GM12878 (cell line): ENCODE data around the gene FGGY. TPM values are rescaled to one million over a fixed set of nuclear protein-coding genes. Genes with fewer than 3 reads are reported as not detected.

Source experiments
- ATAC-seq: fragments of 200-7000 bp; cut with Tn5 transposase; 3 replicates; pipeline ENCODE4 v1.9.1; 2020; ENCODE audit warnings: mild to moderate bottlenecking, moderate library complexity
- BruUV-seq: library from RNA; stranded (reverse); fragments of 400-500 nt; replicated peaks from 2 replicates; lab custom pipeline; 2021; lab: Mats Ljungman, UMichigan
- CTCF ChIA-PET: fragments of 300-600 bp; sonication (Branson Sonifier 250); formaldehyde crosslinking; extraction: SDS; loops from one replicate; lab custom pipeline; 2021; ENCODE audit warnings: inconsistent platforms; lab: Yijun Ruan, JAX
- POLR2A ChIA-PET: fragments of 350-600 bp; formaldehyde crosslinking; extraction: SDS; loops from one replicate; lab custom pipeline; 2021; ENCODE audit warnings: inconsistent platforms; lab: Charles Lee
- RAD21 ChIA-PET: fragments of 300-600 bp; sonication (Branson Sonifier 250); formaldehyde crosslinking; loops from one replicate; lab custom pipeline; 2023; ENCODE audit warnings: antibody characterized with exemption; ENCODE audit not compliant: unreplicated experiment; lab: Charles Lee
- SMC1A ChIA-PET: fragments of 300-600 bp; sonication (Branson Sonifier 250); formaldehyde crosslinking; loops from one replicate; lab custom pipeline; 2023; ENCODE audit not compliant: unreplicated experiment, uncharacterized antibody; lab: Charles Lee
- DNase-seq: peaks from one replicate; pipeline ENCODE4 v3.0.0-alpha.2; 2011; ENCODE audit warnings: low read depth, low spot score
- FAIRE-seq: peaks from 3 replicates; lab custom pipeline; 2011; peaks lifted over from hg19 to GRCh38; lab: Jason Lieb, UNC
- H2AFZ ChIP-seq: 2 replicates; pipeline ENCODE4 v1.6.0; 2011; ENCODE audit warnings: low read depth, low read length, control low read depth; ENCODE audit not compliant: control insufficient read depth
- H3K27ac ChIP-seq: 2 replicates; pipeline ENCODE4 v1.5.1; 2011; ENCODE audit warnings: control low read depth; ENCODE audit not compliant: control insufficient read depth, insufficient read depth
- H3K27me3 ChIP-seq, 2 experiments: replicated peaks in 1 of 2; 2 replicates each; pipeline versions ENCODE4 v1.6.0 to v1.6.1; 2011; ENCODE audit warnings: low read length in 1 of 2; ENCODE audit not compliant: control insufficient read depth in 2 of 2, insufficient read depth in 2 of 2
- H3K36me3 ChIP-seq, 2 experiments: 2 replicates each; pipeline ENCODE4 v1.5.1; 2011; ENCODE audit warnings: low read length in 1 of 2; ENCODE audit not compliant: control insufficient read depth in 2 of 2, insufficient read depth in 2 of 2
- H3K4me1 ChIP-seq: 2 replicates; pipeline ENCODE4 v1.6.1; 2011; ENCODE audit warnings: mild to moderate bottlenecking, low read length, moderate library complexity, mixed read lengths; ENCODE audit not compliant: control insufficient read depth, insufficient read depth
- H3K4me2 ChIP-seq: 2 replicates; pipeline ENCODE4 v1.6.0; 2011; ENCODE audit warnings: control low read depth; ENCODE audit not compliant: control insufficient read depth, insufficient read depth
- H3K4me3 ChIP-seq: fragments of 200-600 bp; sonication (generic); 2 replicates; pipeline ENCODE4 v1.5.1; 2016
- H3K79me2 ChIP-seq: 2 replicates; pipeline ENCODE4 v1.6.0; 2011; ENCODE audit warnings: low read length; ENCODE audit not compliant: control insufficient read depth, insufficient read depth
- H3K9ac ChIP-seq: 2 replicates; pipeline ENCODE4 v1.8.0; 2011; ENCODE audit warnings: low read length, control low read depth, mixed read lengths; ENCODE audit not compliant: control insufficient read depth, insufficient read depth
- H3K9me3 ChIP-seq: replicated peaks from 3 replicates; pipeline ENCODE4 v1.5.1; 2011; ENCODE audit warnings: mild to moderate bottlenecking, low read length; ENCODE audit not compliant: control insufficient read depth, insufficient read depth
- H4K20me1 ChIP-seq: 2 replicates; pipeline ENCODE4 v1.6.0; 2011; ENCODE audit not compliant: control insufficient read depth, insufficient read depth
- ATF2 ChIP-seq: IDR thresholded peaks from 2 replicates; pipeline ENCODE4 v1.6.1; 2012; ENCODE audit warnings: low read length, inconsistent platforms
- BRCA1 ChIP-seq: IDR thresholded peaks from 2 replicates; pipeline ENCODE4 v1.6.1; 2011; ENCODE audit warnings: low read depth, low read length, improper control_type of control experiment
- ELK1 ChIP-seq: IDR thresholded peaks from 2 replicates; pipeline ENCODE4 v1.6.1; 2012; ENCODE audit warnings: low read depth, low read length, improper control_type of control experiment
- FOXK2 ChIP-seq: fragments of 450-650 bp; IDR thresholded peaks from 2 replicates; pipeline ENCODE4 v1.6.1; 2017; ENCODE audit warnings: mild to moderate bottlenecking, moderate library complexity
- HDGF ChIP-seq: fragments of 450-650 bp; IDR thresholded peaks from 2 replicates; pipeline ENCODE4 v1.6.1; 2016; ENCODE audit warnings: antibody characterized with exemption
- KAT2A ChIP-seq: conservative IDR thresholded peaks from 2 replicates; pipeline ENCODE4 v1.6.1; 2011; ENCODE audit warnings: low read depth, low read length; ENCODE audit not compliant: control insufficient read depth
- SMAD1 ChIP-seq: fragments of 450-650 bp; IDR thresholded peaks from 2 replicates; pipeline ENCODE4 v1.6.1; 2018; ENCODE audit warnings: mild to moderate bottlenecking, low read depth; ENCODE audit not compliant: partially characterized antibody
- TAF1 ChIP-seq: IDR thresholded peaks from 2 replicates; pipeline ENCODE4 v1.6.1; 2011; ENCODE audit warnings: mild to moderate bottlenecking, low read depth, low read length, borderline replicate concordance
- ZNF24 ChIP-seq: fragments of 450-650 bp; IDR thresholded peaks from 2 replicates; pipeline ENCODE4 v1.6.1; 2017; ENCODE audit warnings: antibody characterized with exemption, mild to moderate bottlenecking
- WGBS: methylation state at CpG from one replicate; pipeline ENCODE4 v1.1.6; 2016; ENCODE audit warnings: low lambda C conversion rate; ENCODE audit not compliant: insufficient replicate concordance, insufficient coverage; ENCODE audit errors: missing lambda C conversion rate; 5-methylcytosine and 5-hydroxymethylcytosine counted together
- in situ Hi-C: fragments of 300-500 bp; cut with MboI; formaldehyde crosslinking; loops from 9 replicates; pipeline ENCODE4 v1.14.3; 2018; ENCODE audit warnings: mixed read lengths
- intact Hi-C: fragments of 100-400 bp; cut with micrococcal nuclease; formaldehyde crosslinking; loops from one replicate; pipeline ENCODE4 v1.14.2; 2022; ENCODE audit not compliant: unreplicated experiment
- polyA plus RNA-seq, 11 experiments: library from polyadenylated mRNA; depleted of rRNA in 4 of 11; unstranded in 6 of 11; stranded (reverse) in 5 of 11; fragments of >200 nt; fragmentation: Nextera tagmentation in 4 of 11; fragmentation: Illumina TruSeq in 1 of 11; extraction: Ambion mirVana in 4 of 11; extraction: Trizol in 1 of 11; gene quantifications; 1 replicate in 1 of 11; 2 replicates in 10 of 11; pipeline versions ENCODE4 v1.2.1 to v1.2.3, GENCODE V29; 2011 to 2016; ENCODE audit warnings: inconsistent platforms in 2 of 11, missing spikeins in 2 of 11, low read depth in 1 of 11
- total RNA-seq, 4 experiments: library from RNA; depleted of rRNA in 3 of 4; stranded (reverse); fragments of >200 nt in 3 of 4; fragmentation: Illumina TruSeq in 1 of 4; extraction: Trizol in 1 of 4; gene quantifications; 2 replicates each; pipeline versions ENCODE4 v1.2.1 to v1.2.3, GENCODE V29; 2013 to 2021
- TF ChIP-seq, protein P1 (sequence below): IDR thresholded peaks from 2 replicates; pipeline ENCODE4 v1.6.1; 2012; ENCODE audit warnings: low read depth, low read length, improper control_type of control experiment
- TF ChIP-seq, protein P2 (sequence below): fragments of 450-650 bp; IDR thresholded peaks from 2 replicates; pipeline ENCODE4 v1.6.1; 2017; ENCODE audit warnings: mild to moderate bottlenecking, moderate library complexity
- TF ChIP-seq, protein P3 (sequence below): fragments of 450-650 bp; conservative IDR thresholded peaks from 2 replicates; pipeline ENCODE4 v1.6.1; 2017; ENCODE audit warnings: mild to moderate bottlenecking, moderate library complexity

FGGY gene
- total and polyA plus RNA-seq, 10 of the 15 experiments (the other 5 are each of a cell fraction or from before 2014, with no cell fraction given): 6.2 to 11.9 (median 7.5) TPM

DNA sequence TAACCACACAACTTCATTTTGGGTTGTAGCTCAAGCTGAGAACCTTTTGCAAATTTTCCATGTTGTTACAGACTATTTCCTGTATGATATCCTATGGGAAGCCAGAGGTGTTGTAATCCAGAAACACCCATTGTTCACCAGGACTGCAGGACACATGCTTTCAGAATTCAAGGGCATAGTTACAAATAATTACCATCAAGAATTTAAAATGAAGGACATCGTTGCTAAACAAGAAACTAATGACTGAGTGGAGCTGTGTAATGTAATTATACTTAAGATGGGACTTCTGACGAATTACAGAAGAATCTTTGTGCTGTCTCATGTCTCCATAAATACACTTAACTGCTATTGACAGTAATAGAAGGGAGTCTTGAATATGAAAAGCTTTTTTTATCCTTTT, 470.2 kb downstream of the FGGY start:
- Histone ChIP-seq H3K4me3 (no peak overlapping the region), H3K4me1 (no peaks in the 10 kb centered on the region), H3K36me3 (no peaks in the 10 kb centered on the region), H4K20me1 (no peaks in the 10 kb centered on the region), H3K9ac (no peak overlapping the region), H2AFZ (no peak overlapping the region), H3K79me2 (no peaks in the 10 kb centered on the region), H3K27me3 (no peaks in the 10 kb centered on the region), H3K27ac (no peak overlapping the region), H3K9me3 (no peaks in the 10 kb centered on the region), H3K4me2 (no peak overlapping the region)
- intact Hi-C loops (no loop called here), in situ Hi-C loops (no loop called here)
- DNase-seq: no peak
- no peak for ATAC-seq
- RAD21 ChIA-PET: interaction anchor here (0.9 kb wide), 1 partner anchor 67 kb away, joined by 3 read pairs; no protein-coding TSS in a partner anchor
- POLR2A ChIA-PET: no interaction called here
- SMC1A ChIA-PET: interaction anchor here (0.6 to 1.1 kb wide), 3 partner anchors 9 to 1392 kb away, joined by 3 to 5 read pairs (median 3); no protein-coding TSS in a partner anchor
- BruUV-seq: no TSS peak
- no peak for FAIRE-seq
- WGBS: 53% methylated on average over 2 of the region's 2 CpGs
- CTCF ChIA-PET: interaction anchor here (1.5 to 1.6 kb wide), 2 partner anchors 15 to 180 kb away, joined by 3 read pairs; no protein-coding TSS in a partner anchor
- TF ChIP-seq SMAD1 (no peak), BRCA1 (no peak), KAT2A (no peak), HDGF (no peak), ZNF24 (no peak), ATF2 (no peak), TAF1 (no peak), ELK1 (no peak), FOXK2 (no peak)
- TF ChIP-seq, protein P1, sequence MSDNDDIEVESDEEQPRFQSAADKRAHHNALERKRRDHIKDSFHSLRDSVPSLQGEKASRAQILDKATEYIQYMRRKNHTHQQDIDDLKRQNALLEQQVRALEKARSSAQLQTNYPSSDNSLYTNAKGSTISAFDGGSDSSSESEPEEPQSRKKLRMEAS: no peak
- TF ChIP-seq, protein P2, sequence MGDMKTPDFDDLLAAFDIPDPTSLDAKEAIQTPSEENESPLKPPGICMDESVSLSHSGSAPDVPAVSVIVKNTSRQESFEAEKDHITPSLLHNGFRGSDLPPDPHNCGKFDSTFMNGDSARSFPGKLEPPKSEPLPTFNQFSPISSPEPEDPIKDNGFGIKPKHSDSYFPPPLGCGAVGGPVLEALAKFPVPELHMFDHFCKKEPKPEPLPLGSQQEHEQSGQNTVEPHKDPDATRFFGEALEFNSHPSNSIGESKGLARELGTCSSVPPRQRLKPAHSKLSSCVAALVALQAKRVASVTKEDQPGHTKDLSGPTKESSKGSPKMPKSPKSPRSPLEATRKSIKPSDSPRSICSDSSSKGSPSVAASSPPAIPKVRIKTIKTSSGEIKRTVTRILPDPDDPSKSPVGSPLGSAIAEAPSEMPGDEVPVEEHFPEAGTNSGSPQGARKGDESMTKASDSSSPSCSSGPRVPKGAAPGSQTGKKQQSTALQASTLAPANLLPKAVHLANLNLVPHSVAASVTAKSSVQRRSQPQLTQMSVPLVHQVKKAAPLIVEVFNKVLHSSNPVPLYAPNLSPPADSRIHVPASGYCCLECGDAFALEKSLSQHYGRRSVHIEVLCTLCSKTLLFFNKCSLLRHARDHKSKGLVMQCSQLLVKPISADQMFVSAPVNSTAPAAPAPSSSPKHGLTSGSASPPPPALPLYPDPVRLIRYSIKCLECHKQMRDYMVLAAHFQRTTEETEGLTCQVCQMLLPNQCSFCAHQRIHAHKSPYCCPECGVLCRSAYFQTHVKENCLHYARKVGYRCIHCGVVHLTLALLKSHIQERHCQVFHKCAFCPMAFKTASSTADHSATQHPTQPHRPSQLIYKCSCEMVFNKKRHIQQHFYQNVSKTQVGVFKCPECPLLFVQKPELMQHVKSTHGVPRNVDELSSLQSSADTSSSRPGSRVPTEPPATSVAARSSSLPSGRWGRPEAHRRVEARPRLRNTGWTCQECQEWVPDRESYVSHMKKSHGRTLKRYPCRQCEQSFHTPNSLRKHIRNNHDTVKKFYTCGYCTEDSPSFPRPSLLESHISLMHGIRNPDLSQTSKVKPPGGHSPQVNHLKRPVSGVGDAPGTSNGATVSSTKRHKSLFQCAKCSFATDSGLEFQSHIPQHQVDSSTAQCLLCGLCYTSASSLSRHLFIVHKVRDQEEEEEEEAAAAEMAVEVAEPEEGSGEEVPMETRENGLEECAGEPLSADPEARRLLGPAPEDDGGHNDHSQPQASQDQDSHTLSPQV: no peak
- TF ChIP-seq, protein P3, sequence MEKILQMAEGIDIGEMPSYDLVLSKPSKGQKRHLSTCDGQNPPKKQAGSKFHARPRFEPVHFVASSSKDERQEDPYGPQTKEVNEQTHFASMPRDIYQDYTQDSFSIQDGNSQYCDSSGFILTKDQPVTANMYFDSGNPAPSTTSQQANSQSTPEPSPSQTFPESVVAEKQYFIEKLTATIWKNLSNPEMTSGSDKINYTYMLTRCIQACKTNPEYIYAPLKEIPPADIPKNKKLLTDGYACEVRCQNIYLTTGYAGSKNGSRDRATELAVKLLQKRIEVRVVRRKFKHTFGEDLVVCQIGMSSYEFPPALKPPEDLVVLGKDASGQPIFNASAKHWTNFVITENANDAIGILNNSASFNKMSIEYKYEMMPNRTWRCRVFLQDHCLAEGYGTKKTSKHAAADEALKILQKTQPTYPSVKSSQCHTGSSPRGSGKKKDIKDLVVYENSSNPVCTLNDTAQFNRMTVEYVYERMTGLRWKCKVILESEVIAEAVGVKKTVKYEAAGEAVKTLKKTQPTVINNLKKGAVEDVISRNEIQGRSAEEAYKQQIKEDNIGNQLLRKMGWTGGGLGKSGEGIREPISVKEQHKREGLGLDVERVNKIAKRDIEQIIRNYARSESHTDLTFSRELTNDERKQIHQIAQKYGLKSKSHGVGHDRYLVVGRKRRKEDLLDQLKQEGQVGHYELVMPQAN: no peak
